SKM-1 treated with dmso at 0.1 percent for 144 hours (cell line): Measurements from ENCODE around the gene SLAMF1.

Source experiments
- DNase-seq: peaks from one replicate; lab custom pipeline; 2025; ENCODE audit not compliant: unreplicated experiment; lab: John Stamatoyannopoulos, UW

SLAMF1 gene

DNA sequence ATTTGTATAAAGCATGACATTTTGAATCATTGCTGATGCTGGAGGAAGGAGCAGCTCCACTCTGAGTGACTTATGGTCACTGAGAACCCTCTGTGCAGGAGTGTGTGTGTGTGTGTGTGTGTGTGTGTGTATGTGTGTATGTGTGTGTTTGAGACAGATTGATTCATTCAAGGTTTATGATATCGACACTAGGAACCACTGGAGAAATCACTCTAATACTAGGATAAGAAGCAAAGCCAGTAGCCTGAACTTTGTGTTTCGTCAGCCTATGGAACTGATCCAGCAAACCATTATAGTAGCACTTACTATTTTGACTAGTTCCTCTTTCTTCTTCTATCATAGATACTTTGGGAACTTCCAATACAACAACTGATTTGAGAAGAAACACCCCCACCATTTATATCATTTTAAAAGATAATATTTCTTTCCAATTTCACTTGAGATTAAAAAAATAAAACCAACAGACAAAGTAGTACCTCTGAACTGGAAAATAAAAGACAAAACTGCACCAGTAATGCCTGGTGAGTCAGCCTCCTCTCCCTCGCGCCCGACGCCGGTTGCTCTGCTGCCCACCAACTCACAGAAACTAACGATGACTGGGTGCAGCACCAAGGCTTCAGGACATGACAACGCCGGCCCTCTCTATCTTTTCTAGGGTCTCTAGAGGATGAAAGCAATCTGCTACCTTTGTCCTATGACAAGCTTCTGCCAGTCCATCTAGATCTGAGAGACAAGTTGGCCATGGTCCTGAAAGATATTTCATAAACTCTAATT lies 20.9 kb downstream of the SLAMF1 start:
- DNase-seq, result peak; percentile 66

DNA sequence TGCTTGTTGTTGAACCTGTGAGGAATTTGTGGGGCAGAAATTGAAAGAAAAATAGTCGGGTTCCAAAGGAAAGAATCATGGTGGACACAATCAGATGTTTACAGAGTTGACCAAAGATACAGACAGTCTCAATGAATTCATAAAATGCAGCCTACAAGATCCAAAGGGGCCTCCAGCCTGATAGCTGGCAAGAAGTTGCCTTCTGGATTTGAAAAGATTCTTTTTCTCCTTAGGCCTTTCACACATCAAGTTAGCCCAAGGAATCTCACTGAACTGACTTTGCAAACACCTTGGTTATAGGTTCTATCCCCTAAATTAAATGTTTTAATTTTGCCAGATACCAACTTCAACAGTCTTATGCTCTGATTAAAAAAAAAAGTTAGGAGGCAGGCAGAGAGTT lies 21.5 kb downstream of the SLAMF1 start:
- DNase-seq, result no peak

DNA sequence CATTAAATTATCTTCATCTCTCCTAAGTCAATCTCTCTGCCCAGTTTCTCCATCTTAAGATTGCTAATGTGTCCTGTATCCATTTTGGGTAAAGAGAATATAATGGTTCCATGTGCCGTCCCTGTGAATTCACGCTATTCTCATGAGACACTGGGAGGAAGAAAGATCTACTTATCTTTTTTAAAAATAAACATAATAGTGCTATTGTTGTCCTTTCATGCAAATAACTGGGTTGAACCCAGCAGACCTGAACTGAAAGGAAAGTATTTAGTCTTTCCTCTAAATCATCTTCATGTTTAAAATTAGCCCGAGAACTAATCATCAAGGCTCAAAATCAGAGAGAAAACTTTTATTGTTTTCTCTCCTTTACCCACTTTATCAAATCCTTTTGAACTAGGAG lies 22.4 kb downstream of the SLAMF1 start:
- DNase-seq, result no peak

DNA sequence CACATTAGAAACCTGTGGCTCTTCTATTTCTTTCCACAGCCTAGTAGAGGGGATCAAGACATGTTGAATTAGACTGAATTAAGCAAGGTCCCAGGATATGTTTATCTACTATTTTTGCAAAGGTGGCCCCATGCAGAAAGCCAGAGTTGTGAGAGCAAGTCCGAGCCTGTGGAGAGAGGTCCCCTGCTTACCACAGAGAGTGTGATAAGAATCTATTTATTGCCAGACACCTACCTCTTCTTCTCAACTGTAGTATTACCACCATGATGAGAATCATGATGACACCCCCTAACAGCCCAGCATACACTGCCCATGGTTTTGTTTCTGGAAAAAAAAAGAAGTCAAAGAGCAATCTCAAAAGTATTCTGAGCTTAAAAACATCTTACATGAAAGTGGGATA lies 23.0 kb downstream of the SLAMF1 start:
- DNase-seq, result no peak

DNA sequence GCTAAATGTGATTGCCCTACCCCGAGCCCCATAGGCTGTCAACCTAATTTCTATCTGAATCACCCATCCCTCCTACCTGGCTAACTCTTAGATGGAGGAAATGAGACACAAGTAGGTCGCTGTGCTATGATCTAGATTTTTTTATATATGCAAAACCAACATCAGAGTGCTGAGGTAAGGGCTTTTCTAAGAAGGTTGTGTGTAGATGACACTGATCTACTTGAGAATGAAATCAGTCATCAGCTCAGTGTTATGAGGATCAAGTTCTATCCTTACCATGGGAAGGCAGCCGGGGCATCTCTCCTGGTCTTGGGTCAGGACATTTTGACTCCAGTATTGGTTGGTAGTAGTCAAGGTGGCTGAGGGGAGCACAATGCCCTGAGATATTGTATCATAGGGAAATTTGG lies 23.6 kb downstream of the SLAMF1 start:
- DNase-seq, result no peak

DNA sequence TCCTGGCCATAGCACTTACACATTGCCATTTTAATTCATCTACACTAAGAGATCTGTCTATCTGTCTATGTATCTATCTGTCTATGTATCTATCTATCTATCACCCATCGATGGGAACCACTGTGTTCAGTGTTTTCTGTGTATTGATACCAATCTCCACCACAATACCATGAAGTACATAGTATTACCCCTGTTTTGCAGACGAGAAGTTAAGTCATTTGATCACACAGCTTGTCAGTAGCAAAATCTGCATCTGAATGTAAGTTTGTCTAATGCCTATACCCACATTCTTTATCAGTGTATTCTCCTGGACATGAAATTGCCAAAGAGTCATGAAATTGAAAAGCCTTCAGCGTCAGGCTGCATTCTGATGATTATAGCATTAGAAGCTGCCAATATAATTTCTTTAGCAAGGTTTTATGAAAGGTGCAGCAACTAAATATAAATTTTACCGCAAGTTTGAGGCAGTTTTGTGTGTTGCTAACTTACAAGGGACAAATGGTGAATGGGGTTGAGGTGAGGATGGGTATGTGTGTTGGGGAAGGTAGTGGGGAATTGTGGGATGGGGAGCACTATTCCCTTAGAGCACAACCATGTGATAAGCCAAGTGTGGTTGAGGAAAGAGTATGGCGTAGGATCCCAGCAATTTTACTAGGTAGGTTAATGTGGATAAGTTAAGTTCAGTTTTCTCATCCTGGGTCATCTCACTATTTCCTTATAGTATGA lies 24.2 kb downstream of the SLAMF1 start:
- no peak for DNase-seq

DNA sequence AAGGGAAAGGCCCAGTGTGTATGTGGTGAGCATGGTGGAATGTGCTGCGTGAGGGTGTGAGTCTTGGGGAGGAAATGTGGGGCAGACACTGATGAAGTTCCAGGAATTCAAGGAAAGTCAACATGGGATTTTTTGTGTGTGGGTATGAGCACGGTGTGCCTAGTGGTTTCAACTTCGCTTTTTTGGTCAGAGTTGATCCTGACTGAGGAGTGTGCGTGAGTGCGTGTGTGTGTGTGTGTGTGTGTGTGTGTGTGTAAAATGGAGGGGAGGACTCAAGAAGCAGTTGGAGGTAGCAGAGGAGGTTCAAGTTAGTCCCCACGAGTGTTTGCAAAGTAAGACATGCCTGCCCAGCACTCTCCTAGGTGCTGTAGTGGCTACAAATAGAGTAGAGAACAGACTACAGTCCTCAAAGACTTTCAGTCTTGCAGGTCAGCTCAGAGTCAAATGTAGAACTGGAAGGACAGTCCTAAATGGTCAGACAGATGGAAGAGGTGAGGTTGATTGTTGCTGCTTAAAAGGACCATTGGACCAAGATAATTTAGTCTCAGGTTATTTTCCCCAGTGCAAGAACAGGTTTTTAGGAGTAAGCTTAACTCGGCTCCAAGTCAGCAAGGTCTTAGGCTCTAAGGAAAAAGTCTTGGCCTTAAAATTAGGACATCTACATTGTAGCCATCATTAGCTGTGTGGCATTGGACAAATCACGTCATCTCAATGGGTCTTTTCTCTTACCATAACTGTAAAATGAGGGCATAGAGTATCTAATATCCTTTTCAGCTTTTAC lies 25.0 kb downstream of the SLAMF1 start:
- DNase-seq, result no peak

DNA sequence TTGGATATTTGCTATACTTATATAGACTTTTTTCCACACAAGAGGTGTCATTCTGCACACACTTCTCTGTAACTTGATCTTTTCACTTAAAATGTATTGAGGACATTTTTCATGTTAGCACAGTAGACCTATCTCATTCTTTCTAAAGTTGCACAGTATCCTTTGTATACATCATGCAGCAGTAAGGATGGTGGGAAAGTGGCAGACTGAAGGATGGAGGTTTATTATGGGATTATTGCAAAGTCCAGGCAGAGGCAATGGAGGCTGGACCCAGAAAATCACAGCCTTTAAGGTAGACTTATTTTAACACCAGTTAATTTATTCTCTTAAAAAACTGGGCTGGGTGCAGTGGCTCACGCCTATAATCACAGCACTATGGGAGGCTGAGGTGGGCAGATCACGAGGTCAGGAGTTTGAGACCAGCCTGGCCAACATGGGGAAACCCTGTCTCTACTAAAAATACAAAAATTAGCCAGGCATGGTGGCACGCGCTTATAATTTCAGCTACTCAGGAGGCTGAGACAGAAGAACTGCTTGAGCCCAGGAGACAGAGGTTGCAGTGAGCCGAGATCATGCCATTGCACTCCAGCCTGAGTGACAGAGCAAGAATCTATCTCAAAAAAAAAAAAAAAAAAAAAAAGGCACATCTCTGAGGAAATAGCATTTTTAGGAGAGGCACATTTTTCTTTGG lies 25.8 kb downstream of the SLAMF1 start:
- no peak for DNase-seq

DNA sequence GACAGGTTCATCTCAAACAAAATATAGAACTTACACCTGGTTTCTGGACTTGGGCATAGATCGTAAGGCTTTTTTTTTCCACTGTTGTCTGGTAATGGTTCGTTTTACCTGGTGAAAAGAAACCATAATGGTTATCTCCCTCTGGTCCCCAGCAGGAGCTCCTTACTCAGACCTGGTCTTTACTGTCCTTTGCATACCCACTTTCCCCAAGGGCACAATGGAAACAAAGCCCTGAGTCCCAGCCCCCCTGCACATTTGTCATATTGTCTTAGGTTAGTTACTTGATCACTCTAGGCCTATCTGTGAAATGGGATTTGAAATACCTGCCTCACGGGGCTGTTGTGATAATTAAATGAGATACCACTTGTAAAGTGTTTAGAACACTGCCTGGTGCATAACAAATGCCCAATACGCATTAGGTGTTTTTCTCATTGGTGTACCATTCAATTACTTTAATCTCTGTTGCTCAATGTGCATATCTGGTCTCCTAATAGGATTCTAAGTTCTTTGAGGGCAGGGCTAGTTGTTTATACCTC lies 27.0 kb downstream of the SLAMF1 start:
- DNase-seq, result no peak

DNA sequence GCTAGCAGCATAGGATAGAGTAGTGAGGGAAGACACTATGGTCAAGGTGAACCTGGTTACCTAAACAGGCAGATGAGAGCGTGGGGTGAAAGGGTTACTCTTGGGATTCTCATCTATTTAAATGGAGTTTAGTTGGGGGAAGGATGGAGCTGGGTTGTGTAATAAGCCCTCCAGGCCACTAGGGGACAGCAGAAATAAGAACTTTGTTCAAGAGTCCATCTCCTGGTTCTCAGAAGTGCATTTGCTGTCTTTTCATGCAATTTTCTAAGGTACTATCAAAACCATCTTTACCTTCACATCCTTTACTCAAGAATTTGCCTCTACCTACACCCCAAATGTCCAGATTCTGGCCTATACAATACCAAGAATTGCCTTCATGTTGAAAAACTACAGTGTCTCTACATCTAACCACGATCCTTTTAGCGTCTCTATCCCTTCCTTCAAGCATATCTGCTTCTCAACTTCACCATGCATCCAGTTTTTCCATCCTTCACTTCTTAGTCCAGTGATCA lies 28.0 kb downstream of the SLAMF1 start:
- DNase-seq, result peak; percentile 51

DNA sequence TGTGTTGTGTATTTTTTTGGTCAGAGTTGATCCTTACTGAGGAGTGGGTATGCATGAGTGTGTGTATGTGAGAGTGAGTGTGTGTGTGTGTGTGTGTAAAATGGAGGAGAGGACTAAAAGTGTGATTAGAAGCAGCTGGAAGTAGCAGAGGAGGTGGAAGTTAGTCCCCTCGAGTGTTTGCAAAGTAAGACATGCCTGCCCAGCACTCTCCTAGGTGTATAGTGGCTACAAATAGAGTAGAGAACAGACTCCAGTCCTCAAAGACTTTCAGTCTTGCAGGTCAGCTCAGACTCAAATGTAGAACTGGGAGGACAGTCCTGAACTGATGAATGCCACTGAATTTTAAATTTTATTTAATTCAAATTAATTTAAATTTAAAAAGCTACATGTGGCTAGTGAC lies 28.5 kb downstream of the SLAMF1 start:
- DNase-seq, result no peak

DNA sequence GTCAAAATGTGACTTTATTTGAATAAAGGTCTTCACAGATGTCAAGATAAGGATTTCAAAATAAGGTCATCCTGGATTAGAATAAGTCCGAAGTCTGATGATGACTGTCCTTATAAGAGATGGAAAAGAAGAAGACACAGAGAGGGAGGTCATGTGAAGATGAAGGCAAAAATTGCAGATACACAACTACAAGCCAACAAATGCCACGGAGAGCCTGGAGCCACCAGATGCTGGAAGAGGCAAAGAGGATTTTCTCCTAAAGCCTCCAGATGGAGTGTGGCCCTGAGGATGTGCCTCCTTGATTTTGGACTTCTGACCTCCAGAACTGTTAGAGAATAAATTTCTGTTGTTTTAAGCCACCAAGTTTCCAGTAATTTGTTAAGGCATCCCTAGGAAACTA lies 31.2 kb downstream of the SLAMF1 start:
- DNase-seq, result no peak

DNA sequence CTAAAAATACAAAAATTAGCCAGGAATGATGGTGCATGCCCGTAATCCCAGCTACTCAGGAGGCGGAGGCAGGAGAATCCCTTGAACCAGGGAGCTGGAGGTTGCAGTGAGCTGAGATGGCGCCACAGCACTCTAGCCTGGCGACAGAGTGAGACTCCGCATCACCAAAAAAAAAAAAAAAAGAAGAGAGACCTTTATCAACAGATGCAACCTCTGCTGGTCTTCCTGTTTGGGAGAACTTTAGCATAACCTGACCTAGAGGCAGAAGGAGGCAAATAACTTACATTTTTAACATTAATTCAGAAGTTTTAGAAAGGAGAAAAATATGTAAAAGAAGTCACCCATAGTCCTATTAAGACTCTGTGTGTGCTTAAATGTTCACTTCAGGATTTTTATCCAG lies 32.4 kb downstream of the SLAMF1 start:
- DNase-seq, result no peak

DNA sequence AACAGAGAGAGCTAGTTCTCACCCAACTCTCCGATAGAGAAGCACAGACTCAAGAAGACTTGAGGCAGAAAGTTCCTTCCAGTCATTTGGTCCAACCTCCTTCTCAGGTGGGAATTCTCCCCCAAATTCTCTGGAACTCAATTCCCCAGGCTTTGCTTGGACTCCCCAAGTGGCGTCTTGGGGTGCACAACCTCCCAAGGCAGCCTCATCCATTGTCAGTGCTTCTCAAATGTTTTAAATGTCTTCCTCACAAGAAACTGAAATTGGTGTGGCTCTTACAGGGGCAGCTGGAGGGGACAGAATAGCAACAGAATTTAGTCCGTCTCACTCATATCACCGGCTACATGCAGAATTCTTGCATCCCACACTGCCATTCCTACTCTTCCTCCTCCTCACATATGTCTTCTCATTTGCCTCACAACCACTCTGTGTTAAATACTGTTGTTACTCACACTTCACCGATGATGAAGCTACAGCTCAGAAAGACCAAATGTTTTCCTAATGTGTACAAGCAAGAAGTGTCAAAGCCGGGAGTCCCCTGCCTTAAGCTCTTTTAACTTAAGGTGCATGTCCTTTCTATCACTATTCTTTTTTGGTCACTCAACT lies 34.1 kb downstream of the SLAMF1 start:
- no peak for DNase-seq

DNA sequence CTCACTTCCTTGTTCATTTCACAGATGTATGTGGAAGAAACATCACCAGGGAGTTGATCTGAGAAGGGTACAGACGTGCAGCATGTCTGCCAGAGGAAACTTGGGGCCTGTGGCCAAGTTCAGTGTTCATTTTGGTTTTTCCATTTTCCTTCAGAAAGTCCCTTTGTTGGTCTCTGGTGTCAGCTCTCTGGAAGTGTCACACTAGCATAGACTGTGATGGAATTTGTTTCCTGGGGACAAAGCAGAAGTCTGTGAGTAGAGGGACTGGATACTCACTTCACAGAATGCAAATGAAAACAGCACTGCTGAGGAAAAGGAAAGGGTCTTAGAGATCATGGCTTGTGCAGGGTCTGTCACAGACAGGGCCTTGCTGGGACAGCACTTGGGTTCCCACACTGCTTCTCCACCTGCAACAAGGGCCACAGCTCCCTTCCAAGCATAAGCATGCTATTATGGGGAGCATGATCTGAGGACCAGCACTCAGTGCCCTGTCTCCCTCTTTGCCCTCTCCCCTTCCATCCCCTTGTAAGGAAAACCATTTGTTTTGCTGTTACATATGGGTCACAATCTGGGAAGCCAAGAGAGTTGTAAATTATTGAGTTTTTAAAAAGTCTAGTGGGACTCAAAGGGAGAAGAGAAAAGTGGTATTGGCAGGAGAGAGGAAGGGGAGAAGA lies 36.1 kb downstream of the SLAMF1 start:
- DNase-seq, result no peak

DNA sequence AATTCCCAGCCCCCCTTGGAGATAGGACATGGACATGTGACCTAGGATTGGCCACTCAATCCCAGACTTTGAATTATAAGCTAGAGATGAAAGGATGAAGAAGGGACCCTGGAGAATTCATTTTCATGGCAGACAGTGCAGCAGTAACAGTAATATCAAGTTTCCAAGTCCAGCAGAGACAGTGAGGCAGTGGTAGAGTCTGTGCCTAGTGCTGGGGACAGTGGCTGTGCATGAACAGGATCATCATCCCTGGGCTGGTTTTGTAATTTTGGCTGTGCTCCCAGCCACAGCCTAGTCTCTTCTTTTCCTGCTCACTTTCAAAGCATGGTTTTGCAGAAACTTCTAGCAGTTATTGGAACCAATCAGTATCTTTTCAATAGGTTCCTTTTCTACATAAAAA lies 37.9 kb downstream of the SLAMF1 start:
- DNase-seq, result no peak

DNA sequence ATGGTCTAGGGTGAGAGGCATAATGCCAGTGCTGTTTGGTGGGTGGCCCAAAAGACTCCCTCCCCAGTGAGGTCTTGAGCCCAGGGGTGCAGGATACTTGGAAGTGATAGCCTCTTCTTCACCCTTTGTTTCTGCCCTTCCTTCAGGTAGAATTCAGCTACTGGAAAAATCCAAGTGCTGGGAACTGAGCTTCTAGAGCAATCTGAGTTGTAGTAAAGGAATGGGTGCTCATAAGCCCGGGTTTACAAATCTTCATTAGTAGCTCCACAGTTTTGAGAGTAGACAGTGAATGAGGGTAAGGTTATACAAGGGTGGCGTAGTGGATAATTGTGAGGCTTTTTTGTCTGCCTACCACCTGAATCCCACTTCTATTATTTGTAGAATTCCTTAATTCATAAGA lies 38.3 kb downstream of the SLAMF1 start:
- DNase-seq, result no peak

DNA sequence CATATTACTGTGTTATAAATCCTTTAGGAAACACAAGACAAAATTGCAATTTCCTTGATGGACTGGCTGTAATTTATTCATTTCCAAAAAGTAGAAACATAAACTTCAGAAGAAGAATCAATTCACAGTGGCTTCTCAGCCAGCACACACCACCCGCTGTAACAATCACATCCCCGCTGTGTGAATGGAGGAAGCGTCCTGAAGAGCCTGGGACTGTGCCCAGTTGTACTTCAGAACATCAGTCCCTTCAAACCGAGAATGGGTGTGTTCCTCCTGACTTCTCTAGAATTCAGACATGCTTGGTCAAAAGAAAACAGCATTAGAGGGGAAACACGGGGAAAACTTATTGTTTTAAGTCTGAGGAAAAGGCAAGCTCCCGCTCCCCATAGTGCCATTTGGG lies 38.8 kb downstream of the SLAMF1 start:
- DNase-seq, result no peak

DNA sequence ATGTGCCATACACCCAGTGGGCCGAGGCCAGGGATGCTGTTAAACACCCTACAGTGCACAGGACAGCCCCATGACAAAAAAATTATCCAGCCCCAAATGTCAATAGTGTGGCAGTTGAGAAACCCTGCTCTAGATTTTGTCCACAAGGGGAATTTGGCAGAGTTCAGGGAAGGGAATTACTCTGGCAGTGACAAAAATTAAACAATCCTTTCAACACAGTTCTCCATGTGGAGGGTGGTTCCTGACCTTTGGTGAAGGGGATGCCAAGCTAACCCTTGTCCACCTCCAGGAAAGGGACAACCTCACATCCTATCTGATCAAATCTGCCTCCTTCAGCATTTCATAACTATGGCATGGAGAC lies 39.2 kb downstream of the SLAMF1 start:
- no peak for DNase-seq
